Astrocyte of the spinal cord (primary cell): ENCODE measurements around the gene APOBEC3B.
"Not testable (repeated sequence)": the region's sequence is repeated elsewhere in the genome, so short reads cannot be mapped to it uniquely, and the experiment has no call there.

Experiments used
- DNase-seq: peaks from one replicate; pipeline ENCODE4 v3.0.0; 2011; ENCODE audit warnings: low read depth, low spot score
- H3K4me3 ChIP-seq: 2 replicates; pipeline ENCODE4 v1.5.1; 2011; ENCODE audit warnings: low read depth, mild to moderate bottlenecking, low read length, moderate library complexity
- CTCF ChIP-seq: IDR thresholded peaks from 2 replicates; pipeline ENCODE4 v1.5.1; 2012; ENCODE audit warnings: low read depth, mild to moderate bottlenecking, low read length, inconsistent platforms
- in situ Hi-C: cut with HindIII; loops from 2 replicates; pipeline ENCODE4 v1.10.0; 2017; ENCODE audit warnings: low sequenced_read_pairs

Gene APOBEC3B

DNA sequence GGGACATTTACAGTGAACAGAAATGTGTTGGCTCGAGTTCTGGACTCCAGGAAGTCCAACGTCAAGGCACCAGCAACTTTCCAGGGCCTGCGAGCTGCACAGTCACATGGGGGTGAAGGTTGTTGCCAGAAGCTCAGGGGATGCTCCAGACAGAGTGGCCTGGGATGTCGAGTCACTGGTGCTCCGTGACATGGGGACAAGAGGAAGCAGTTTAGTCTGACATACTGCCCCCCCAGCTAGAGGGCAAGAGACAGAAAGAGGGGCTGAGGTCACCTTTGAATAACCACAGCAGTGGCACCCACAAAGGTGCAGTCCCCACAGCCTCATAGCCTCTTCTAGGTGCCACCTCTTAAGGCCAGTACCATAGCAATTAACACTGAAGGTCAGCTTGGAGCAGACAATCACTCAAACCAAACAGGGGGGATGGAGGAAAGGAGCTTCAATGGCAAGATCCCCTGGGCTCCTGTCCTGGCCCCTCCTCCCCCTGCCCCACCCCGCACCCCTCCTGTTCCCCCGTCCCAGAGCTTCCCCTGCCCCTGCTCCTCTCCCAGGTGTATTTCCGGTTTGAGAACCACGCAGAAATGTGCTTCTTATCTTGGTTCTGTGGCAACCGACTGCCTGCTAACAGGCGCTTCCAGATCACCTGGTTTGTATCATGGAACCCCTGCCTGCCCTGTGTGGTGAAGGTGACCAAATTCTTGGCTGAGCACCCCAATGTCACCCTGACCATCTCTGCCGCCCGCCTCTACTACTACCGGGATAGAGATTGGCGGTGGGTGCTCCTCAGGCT lies 42.6 kb downstream of the APOBEC3B start:
- TF ChIP-seq CTCF: no peak
- in situ Hi-C loops: no loop called here
- no peak for DNase-seq
- H3K4me3 ChIP-seq: no peak overlapping the region

DNA sequence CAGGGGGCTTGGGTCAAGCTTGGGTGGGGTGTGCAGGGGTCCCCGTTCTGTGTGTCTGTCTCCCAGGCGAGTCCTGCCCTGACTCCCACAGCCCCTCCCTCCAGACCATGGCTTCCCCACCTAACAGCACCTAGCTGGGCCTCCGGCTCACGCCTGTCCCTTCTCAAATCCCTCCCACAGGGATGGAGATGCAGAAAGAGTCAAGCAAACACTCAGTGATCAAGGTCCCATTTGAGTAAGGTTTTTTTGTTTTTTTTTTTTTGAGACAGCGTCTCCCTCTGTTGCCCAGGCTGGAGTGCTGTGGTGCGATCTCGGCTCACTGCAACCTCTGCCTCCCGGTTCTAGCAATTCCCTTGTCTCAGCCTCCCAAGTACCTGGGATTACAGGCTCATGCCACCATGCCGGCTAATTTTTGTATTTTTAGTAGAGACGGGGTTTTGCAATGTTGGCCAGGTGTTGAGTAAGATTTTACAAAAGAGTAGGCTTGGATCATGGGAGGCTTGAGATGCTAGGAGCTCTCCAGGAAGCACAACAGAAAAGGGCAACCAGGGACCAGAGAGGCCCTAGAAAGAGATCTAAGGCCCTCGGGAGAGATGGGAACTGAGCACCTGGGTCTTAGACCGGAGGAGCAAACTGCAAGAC lies 44.5 kb downstream of the APOBEC3B start:
- in situ Hi-C loops: no loop called here
- TF ChIP-seq CTCF: no peak
- DNase-seq: no peak
- no peak overlapping the region for H3K4me3 ChIP-seq

GRCh38 chr22:39027717-39028116 lies 45.6 kb downstream of the APOBEC3B start:
- DNase-seq: no peak
- in situ Hi-C loops: no loop called here
- no peak overlapping the region for H3K4me3 ChIP-seq
- TF ChIP-seq CTCF: no peak

GRCh38 chr22:39028281-39028680 lies 46.1 kb downstream of the APOBEC3B start:
- DNase-seq: no peak
- in situ Hi-C loops: no loop called here
- TF ChIP-seq CTCF: no peak
- no peak overlapping the region for H3K4me3 ChIP-seq

GRCh38 chr22:39029227-39029626 lies 47.1 kb downstream of the APOBEC3B start:
- in situ Hi-C loops: no loop called here
- H3K4me3 ChIP-seq: no peak overlapping the region
- TF ChIP-seq CTCF: no peak
- DNase-seq: no peak

DNA sequence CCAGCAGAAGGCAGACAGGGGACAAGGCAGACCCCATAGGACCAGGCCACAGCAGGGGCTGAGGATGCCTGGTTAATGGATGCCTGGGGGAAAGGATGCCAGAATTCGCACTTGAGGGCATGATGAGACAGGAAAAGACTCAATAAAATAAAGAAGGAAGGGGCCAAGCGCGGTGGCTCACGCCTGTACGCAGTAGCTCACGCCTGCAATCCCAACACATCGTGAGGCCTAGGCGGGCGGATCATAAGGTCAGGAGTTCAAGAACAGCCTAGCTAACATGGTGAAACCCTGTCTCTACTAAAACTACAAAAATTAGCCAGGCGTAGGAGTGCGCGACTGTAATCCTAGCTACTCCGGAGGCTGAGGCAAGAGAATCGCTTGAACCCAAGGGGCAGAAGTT lies 48.6 kb downstream of the APOBEC3B start:
- no peak overlapping the region for H3K4me3 ChIP-seq
- TF ChIP-seq CTCF: no peak
- in situ Hi-C loops: no loop called here
- DNase-seq: no peak

GRCh38 chr22:39031434-39032295 lies 49.5 kb downstream of the APOBEC3B start:
- DNase-seq, in situ Hi-C loops, H3K4me3 ChIP-seq: not testable (repeated sequence)

- H3K4me3 ChIP-seq, in situ Hi-C loops, DNase-seq: not testable (repeated sequence)
Observed at GRCh38 chr22:39037071-39037470, 54.9 kb downstream of the APOBEC3B start.
